Glomerular endothelial cell (primary cell): ENCODE results near the gene SNX30. TPM values are rescaled to one million over a fixed set of nuclear protein-coding genes. Genes with fewer than 3 reads are reported as not detected.
"Not testable (repeated sequence)": the region's sequence is repeated elsewhere in the genome, so short reads cannot be mapped to it uniquely, and the experiment has no call there.

Experiments used
- DNase-seq: peaks from one replicate; pipeline ENCODE4 v3.0.0-alpha.2; 2011; ENCODE audit warnings: low read depth, low spot score; ENCODE audit errors: extremely low read depth
- total RNA-seq: library from RNA; depleted of rRNA; stranded (reverse); fragments of >200 nt; gene quantifications from 2 replicates; pipeline ENCODE4 v1.2.3, GENCODE V29; 2015

The SNX30 gene, protein sequence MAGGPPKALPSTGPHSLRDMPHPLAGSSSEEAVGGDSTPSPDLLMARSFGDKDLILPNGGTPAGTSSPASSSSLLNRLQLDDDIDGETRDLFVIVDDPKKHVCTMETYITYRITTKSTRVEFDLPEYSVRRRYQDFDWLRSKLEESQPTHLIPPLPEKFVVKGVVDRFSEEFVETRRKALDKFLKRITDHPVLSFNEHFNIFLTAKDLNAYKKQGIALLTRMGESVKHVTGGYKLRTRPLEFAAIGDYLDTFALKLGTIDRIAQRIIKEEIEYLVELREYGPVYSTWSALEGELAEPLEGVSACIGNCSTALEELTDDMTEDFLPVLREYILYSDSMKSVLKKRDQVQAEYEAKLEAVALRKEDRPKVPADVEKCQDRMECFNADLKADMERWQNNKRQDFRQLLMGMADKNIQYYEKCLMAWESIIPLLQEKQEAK
- 6.6 and 10.7 TPM in 2 replicates for total RNA-seq

DNA sequence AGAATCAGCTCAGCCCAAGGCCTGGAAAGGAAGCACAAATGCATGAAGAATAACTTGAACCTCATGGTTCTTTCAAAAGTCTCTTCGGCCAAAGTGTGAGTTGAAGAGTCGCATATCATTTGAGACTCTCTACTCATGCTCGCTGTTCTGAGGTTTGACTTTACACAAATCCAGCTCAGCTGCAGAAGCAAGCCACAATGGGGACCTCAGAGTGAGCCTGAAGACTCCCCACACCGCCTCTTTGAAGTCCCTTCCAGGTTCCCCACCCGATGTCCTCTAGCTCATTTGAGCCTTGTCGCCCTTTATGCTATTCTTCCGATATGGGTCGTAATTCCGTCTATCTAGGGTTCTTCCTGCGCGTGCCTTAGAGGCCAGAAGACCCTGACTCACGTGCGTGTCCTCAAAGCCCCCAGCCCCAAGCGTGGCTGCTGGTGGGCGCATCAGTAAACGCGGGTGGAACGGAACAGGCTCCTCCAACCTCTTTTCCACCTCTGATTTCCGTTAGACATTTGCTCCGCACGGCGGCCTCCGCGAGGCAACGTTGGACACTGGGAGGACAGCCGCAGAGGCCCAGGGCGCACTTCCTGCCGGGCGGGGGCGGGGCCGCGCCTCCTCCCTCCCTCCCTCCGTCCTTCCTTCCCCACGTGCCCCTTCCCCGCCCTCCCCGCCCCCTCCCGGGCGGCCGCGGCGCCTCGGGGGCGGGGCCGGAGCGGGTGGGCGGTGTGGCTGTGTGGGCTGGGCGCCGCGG is at the start of gene SNX30:
Gene SNX30, plus strand, starts transcription at position 745 of the 748 bp plus-strand sequence. CDS start 242 bp downstream, outside the sequence.
- no peak for DNase-seq

DNA sequence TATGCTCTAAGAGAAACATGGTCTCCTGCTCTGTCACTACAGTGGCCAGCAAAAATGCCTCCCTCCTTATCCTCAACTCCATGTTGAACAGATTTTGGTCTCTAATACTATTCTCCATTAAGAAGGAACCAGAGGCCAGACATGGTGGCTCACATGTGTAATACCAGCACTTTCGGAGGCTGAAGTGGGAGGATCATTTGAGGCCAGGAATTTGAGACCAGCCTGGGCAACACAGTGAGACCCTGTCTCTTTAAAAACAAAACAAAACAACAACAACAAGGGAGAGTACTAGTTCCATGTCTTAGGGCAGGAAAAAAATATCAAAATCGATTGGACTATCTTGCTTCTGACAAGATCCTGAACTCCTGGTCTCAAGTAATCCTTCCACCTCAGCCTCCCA is 47.3 kb upstream of the SNX30 start:
- no peak for DNase-seq

DNA sequence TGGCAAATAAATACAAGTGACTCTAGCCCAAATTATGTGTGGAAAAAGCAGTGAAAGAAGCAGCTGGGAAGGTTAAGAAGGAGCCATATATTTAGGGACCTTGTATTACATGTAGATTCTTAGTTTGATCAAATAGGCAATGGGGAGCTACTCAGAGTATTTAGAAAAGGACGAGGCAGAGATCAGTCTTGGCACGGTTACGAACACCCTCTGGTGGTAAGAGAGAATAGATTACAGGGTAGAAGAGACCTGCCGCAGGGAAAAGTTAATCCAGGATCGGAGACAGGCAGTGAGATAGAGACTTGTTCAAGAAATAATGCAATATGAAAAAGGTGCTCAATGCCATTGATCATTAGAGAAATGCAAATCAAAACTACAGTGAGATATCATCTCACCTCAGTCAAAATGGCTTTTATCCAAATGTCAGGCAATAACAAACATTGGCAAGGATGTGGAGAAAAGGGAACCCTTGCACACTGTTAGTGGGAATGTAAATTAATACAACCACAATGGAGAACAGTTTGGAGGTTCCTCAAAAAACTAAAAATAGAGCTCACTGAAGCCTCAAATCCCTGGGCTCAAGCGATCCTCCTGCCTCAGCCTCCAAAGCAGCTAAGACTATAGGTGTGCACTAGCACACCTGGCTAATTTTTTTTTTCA is 44.7 kb upstream of the SNX30 start:
- no peak for DNase-seq

DNA sequence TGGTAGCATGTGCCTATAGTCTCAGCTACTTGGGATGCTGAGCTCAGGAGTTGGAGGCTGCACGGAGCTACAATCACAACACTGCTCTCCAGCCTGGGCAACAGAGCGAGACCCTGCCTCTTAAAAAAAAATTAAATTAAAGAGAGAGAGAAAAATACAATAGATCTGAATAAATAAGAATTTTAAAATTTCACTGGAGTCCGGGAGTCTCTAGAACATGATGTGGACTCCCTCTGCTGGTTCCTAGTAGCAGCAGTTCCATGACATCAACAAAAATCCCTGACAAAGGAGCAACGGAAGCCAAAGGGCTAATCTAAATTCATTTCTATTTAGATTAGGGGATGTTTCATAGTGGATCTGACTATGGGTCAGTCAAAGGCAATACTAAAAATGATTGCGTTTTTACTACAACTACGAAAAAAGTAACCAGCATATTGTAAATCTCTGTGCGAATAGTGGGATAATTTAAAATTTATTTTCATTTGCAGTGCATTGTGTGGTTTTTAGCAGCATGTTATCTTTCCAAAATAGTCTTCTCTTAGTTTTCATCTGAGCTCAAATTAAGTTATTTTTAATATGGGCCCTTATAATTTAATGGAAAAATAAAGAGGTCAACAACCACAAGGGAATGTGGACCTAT is 39.4 kb upstream of the SNX30 start:
- DNase-seq, result no peak

DNA sequence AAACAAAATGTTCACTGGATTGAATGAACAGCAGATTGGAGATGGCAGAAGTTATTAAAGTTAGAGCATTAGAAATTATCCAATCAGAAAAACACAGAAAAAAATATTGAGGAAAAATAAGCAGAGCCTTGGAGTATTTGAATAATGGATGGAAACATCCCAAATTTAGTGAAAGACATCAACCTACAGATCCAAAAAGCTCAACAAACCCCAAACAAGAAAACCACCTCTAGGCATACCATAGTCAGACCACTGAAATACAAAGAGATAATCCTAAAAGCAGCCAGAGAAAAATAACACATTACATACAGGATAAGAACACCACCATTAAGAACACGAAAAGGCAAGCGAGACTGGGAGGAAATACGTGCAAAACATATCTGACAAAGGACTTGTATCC is 37.9 kb upstream of the SNX30 start:
- DNase-seq, result no peak

DNA sequence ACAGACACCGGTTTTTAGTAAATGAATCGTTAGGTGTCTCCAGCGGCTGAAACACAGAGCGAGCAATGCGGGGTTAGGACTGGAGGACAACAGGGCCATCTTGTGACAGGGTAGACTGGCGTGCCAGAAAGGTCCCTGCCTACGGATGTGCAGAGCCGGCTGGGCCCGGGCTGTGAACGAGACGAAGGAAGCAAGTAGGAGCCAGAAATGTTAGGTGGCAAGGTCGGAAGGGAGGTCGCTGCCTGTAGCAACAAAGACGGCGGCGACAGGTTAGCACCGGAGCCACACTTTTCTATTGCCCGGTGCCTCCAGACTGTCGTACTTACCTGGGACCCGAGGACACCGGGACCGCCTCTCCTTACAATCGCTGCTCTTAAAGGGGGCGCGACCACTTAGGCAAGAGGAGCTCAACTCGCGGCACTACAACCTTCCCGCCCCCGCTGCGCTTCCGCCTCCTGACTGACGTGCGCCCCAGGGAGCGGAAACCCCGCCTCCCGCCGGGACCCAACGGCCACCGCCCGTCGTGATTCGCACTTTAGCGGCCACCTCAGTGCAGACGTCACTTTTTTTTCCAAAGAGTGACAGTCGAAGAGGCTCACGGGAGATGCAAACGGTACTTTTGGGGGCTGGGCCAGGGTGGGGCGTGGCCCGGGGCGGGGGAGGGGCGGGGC is 32.8 kb upstream of the SNX30 start, which contains the start of gene INIP:
Gene INIP, minus strand, starts transcription at position 457 of the 671 bp plus-strand sequence. CDS start 1,632 bp downstream, outside the sequence.
- peak; percentile 71 for DNase-seq

DNA sequence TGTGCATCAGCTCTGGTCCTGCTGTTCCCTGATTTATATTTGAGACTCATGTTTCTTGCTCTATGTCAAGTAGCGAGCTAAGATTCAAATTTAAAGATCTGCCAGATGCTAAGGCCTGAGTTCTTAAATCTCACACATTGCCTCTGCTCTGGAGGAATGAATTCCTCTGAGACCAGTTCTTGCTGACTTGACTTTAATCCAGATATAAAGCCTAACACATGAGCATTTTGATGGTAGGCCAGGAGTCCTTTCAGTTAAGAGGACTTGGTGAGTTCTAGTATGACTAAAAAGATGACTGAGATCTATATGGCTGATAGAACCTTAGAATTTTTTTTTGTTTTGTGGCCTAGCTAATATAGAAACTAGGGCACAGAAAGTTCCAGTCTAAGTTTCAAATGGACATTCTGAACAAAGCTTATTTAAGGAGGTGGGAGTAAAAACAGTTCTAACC is 31.3 kb upstream of the SNX30 start:
- no peak for DNase-seq

DNA sequence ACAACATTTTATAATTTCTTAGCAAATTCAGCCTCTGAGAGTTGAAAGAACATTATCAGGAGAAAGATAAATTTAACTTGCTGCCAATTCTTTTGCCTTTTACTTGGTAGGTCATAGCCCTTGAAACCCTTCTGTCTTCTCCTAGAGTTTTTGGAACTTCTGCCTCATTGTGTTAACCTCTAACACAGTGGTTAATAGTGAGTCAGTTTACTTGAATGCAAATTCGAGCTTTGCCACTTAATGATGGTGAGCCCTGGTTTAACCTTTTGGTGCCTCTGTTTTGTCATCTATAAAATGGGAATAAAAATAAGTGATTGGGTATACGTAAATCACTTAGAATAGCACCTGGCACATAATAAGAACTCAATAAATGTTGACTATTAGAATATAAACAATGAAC is 30.9 kb upstream of the SNX30 start:
- no peak for DNase-seq

DNA sequence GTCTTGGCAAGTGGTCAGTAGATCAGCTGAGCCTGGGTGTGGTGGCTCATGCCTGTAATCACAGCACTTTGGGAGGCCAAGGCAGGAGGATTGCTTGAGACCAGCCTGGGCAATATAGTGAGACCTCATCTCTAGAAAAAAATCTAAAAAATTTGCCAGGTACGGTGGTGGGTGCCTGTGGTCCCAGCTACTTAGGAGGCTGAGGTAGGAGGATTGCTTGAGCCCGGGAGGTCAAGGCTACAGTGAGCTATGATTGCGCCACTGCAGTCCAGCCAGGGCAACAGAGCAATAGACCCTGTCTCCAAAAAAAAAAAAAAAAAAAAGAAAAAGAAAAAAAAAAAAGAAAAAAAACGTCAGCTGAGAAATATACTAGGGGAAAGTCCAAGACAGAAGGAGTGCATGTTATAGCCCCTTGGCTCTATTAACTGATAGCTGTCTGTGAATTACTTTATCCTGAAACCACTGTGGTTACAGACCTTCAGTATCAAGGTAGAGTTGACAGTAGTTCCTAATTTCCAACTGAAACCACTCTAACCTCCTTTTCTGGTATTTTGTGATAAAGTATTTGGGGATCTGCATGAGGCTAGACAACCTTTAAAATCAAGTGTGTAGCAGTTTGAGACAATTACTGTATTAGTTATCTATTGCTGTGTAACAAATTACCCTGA is 30.3 kb upstream of the SNX30 start:
- DNase-seq, result no peak

DNA sequence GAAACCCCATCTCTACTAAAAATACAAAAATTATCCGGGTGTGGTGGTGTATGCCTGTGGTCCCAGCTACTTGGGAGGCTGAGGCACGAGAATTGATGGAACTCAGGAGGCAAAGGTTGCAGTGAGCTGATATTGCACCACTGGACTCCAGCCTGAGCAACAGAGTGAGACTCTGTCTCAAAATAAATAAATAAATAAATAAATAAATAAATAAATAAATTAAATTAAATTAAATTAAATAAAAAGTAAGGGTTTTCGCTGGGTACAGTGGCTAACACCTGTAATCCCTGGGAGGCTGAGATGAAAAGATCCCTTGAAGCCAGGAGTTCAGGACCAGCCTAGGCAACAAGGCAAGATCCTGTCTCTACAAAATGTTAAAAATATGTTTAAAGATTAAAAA is 27.8 kb upstream of the SNX30 start:
- not testable (repeated sequence) for DNase-seq

DNA sequence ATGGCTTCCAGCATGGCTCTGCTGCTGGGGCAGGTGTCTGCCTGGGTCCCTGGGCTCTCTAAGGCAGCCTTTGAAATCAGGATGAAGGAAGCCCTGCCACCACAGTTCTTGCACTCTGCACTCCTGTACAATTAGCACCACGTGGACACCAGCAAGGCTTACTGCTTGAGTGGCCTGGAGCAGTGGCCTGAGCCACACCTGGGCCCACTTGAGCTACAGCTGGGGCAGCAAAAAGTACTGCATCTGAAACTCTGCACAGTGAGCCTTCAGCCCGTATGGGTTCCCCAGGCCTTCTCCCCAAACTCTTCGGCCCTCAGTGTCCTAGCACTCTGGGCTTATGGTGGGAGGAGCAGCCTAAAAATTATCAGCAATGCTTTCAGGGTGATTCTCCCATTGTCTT is 24.6 kb upstream of the SNX30 start:
- no peak for DNase-seq

DNA sequence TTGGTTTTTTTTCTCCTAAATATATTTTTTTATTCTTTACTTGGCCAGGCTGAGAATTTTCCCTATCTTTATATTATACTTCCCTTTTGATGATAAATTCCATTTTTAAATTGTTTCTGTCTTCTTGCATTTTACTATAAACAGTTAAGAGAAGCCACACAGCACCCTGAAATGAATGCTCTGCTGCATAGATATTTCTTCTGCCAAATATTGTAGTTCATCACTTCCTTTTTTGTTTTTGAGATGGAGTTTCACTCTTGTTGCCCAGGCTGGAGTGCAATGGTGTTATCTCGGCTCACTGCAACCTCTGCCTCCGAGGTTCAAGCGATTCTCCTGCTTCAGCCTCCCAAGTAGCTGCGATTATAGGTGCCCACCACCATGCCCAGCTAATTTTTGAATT is 24.1 kb upstream of the SNX30 start:
- no peak for DNase-seq

DNA sequence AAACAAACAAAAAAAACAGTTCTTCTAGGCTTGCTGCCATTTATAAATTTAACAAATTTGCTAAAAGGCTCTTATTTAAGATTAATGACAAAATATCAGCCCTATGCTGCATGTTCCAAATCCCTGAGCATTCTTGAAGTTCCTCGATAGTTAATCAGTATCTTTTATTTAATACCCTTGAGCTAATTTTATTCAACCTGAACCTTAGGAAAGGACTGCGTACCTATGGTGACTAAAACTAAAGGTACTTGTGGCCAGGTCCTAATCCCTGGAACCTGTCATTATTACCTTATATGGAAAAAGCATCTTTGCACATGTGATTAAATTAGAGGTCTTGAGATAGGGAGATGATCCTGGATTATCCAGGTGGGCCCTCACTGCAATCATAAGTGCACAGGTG is 22.2 kb upstream of the SNX30 start:
- DNase-seq, result no peak

DNA sequence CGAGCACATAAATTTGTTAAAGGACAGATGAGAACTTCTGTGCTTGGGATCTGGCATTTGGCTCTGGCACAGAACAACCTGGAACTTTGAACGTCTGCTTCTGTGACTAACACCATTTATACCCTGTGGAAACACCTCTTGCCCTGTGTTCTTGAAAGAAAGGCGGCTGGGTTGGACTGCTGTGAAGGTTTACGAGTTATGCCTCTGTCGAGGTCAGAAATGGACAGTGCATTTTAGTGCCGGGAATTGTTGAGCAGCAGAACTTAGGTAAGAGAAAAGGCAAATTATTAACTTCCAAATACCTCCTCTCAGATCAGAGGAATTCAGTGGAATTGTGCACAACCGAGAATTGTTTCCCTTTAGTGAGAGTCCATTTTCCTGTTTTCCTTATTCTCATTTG is 18.6 kb upstream of the SNX30 start:
- DNase-seq, result no peak

DNA sequence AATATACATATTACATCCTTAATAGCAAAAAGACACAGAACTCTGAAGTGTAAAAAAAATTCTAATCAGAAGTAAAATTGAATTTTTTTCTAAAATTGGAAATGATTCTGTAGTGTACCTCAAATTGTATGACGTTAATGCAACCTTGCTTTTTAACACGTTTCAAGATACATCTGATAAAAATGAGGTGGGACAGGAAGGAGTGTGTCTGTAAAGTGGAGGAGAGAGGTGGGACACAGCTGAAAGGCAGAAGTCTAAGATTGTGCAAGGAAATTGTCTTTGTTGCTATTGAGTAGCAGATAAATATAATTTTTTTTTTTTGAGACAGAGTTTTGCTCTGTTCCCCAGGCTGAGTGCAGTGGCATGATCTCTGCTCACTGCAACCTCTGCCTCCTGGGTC is 15.7 kb upstream of the SNX30 start:
- DNase-seq, result no peak

DNA sequence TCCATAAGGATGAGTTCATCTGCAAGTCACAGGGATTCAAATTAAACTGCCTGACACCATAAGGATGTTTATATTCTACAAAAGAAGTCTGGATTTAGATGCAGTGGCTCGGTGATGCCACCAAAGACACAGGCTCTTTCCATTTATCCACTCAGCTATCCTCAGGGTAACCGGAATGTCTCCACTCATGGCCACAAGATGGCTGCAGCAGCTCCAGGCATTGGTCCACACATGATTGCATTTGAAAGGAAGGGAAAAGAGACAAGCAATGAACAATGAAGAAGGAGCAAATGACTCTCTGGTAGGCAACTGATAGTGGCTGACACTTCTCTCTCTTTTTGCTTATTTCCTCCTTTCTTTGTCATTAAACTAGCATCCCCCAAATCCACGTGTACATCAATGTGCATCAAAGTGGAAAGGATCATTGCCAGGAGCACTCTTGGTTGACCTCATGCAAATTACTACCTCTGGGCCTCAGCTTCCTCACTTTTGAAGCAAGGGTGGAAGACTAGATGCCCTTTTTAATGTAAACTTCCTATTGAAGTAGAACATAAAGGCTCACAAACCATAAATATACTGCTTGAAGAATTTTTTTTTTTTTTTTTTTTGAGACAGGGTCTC is 7.2 kb upstream of the SNX30 start:
- no peak for DNase-seq

DNA sequence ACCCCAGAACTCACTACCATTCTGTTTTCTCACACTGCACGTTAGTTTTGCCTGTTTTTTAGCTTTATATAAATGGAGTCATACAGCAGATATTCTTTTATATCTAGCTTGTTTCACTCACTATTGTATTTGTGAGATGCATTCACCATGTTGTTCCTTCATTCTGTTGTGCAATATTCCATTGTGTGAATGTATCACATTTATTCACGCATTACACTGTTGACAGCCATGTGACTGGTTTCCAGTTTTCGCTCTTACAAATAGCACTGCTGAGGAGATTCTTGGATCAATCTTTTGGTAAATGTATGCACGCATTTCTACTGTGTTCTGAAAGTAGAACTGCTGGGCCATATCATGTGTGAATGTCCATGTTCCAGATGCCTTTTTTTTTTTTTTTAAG is 6.4 kb upstream of the SNX30 start:
- no peak for DNase-seq

DNA sequence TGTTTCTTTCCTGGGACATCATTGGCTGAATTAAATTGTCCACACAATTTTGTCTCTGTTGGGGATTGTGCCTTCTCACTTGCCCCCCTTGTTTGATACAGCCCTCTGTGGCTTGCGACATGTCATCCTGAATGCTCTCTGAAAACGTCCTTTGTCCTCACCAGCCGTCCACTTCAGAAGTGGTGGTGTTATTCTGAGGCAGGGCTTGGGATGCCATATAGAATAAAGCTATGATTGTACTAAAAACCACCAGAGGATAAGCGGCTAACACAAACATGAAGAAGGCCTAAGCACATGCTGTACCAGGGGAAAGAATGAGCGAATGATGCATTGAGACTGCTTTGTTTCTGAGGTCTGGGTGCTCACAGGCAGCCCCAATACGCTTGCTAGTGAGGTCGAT is 3.5 kb upstream of the SNX30 start:
- no peak for DNase-seq

DNA sequence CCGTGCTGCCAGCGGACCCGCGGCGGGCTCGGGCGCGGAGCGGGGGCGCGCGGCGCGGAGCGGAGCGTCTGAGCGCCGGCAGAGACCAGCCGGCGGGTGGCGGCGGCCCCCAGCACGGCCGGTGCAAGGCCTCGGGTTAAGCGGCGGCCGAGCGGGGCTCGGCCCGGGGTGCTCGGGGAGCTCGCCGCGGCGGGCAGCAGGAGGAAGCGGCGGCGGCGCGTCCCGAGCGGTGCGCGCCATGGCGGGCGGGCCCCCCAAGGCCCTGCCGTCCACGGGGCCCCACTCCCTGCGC is 150 bp downstream of the SNX30 start:
- DNase-seq, result no peak
